Measurements from ENCODE around the gene MACROD2.

DNA sequence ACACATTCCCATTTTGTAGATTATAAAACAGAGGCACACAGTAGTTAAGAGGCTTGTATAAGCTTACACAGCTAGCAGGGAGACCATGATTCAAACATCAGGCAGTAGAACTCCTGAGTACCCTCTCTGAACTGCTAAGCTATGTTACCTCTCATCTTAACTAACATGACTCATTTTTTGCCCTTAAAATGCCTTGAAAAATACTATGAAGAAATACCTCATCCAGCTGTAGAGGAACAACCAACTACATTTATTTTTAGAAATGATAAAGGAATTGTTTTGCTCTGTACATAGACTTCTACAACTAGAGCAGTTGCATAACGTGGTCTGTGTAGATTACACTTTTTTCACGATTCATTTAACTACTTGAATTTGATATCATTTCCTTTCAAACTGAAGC, 240.0 kb downstream of the MACROD2 start:
- TF ChIP-seq, protein P1, sequence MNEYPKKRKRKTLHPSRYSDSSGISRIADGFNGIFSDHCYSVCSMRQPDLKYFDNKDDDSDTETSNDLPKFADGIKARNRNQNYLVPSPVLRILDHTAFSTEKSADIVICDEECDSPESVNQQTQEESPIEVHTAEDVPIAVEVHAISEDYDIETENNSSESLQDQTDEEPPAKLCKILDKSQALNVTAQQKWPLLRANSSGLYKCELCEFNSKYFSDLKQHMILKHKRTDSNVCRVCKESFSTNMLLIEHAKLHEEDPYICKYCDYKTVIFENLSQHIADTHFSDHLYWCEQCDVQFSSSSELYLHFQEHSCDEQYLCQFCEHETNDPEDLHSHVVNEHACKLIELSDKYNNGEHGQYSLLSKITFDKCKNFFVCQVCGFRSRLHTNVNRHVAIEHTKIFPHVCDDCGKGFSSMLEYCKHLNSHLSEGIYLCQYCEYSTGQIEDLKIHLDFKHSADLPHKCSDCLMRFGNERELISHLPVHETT (tag by site-specific recombination; IDR thresholded peaks at IDR 0.05): no peak
- TF ChIP-seq, protein P2, sequence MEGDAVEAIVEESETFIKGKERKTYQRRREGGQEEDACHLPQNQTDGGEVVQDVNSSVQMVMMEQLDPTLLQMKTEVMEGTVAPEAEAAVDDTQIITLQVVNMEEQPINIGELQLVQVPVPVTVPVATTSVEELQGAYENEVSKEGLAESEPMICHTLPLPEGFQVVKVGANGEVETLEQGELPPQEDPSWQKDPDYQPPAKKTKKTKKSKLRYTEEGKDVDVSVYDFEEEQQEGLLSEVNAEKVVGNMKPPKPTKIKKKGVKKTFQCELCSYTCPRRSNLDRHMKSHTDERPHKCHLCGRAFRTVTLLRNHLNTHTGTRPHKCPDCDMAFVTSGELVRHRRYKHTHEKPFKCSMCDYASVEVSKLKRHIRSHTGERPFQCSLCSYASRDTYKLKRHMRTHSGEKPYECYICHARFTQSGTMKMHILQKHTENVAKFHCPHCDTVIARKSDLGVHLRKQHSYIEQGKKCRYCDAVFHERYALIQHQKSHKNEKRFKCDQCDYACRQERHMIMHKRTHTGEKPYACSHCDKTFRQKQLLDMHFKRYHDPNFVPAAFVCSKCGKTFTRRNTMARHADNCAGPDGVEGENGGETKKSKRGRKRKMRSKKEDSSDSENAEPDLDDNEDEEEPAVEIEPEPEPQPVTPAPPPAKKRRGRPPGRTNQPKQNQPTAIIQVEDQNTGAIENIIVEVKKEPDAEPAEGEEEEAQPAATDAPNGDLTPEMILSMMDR (tag by site-specific recombination; IDR thresholded peaks at IDR 0.05): no peak
- TF ChIP-seq ZNF561 (tag by site-specific recombination; IDR thresholded peaks at IDR 0.05; ENCODE audit: borderline replicate concordance) (no peak), MYNN (tag by site-specific recombination; IDR thresholded peaks at IDR 0.05; ENCODE audit: borderline replicate concordance) (no peak), ZNF274 (IDR thresholded peaks at IDR 0.05; ENCODE audit: low read length) (no peak), ZNF274 (tag by site-specific recombination; IDR thresholded peaks at IDR 0.05; ENCODE audit: borderline replicate concordance) (no peak), MZF1 (tag by site-specific recombination; IDR thresholded peaks at IDR 0.05; ENCODE audit: borderline replicate concordance) (no peak), ZBTB7A (tag by site-specific recombination; IDR thresholded peaks at IDR 0.05; ENCODE audit: low read depth) (no peak), ZNF221 (tag by site-specific recombination; IDR thresholded peaks at IDR 0.05; ENCODE audit: borderline replicate concordance) (no peak)
- TF ChIP-seq, protein P3, sequence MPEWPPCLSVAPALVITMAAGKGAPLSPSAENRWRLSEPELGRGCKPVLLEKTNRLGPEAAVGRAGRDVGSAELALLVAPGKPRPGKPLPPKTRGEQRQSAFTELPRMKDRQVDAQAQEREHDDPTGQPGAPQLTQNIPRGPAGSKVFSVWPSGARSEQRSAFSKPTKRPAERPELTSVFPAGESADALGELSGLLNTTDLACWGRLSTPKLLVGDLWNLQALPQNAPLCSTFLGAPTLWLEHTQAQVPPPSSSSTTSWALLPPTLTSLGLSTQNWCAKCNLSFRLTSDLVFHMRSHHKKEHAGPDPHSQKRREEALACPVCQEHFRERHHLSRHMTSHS (tag by site-specific recombination; IDR thresholded peaks at IDR 0.05): no peak
